Fibroblast of the aortic adventitia (primary cell): ENCODE measurements around the gene IRF7. TPM values are rescaled to one million over a fixed set of nuclear protein-coding genes. Genes with fewer than 3 reads are reported as not detected.
A peak's percentile ranks its signal among the peaks of the same experiment; 100 is the strongest.
"Not testable (repeated sequence)": the region's sequence is repeated elsewhere in the genome, so short reads cannot be mapped to it uniquely, and the experiment has no call there.

Experiments used
- DNase-seq: peaks from one replicate; pipeline ENCODE4 v3.0.0-alpha.2; 2010; ENCODE audit warnings: low read depth
- H3K4me3 ChIP-seq: 2 replicates; pipeline ENCODE4 v1.5.1; 2011; ENCODE audit warnings: low read depth, mild to moderate bottlenecking, control low read depth, low read length, moderate library complexity
- total RNA-seq: library from RNA; depleted of rRNA; stranded (reverse); fragments of >200 nt; gene quantifications from 2 replicates; pipeline ENCODE4 v1.2.3, GENCODE V29; 2012; ENCODE audit warnings: low replicate concordance
- TF ChIP-seq, protein P1 (sequence below): IDR thresholded peaks from 2 replicates; pipeline ENCODE4 v1.5.1; 2011; ENCODE audit warnings: mild to moderate bottlenecking, low read length, control low read depth, inconsistent platforms; ENCODE audit not compliant: insufficient read depth

Gene IRF7
- total RNA-seq, 1 donor: 6.8 TPM

DNA sequence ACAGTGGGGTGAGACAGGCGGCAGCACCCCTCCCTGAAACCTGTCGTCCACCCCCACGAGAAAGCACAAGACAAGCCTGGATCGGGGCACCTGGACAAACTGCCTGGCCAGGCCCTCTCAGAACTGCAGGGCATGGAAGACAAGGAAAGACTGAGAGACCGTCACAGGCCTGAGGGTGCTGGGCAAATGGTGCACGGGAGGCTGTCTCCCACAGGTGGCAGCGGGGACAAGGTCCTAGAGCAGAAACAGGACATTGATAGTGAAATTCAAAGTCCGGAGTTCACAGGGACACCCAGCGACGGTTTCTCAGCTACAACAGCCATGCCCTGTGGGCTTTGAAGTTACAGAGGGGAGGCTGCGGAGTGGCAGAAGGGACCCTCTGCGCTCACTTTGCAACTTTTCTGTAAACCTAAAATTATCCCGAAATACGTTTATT is 42.0 kb upstream of the IRF7 start:
- TF ChIP-seq, protein P1, sequence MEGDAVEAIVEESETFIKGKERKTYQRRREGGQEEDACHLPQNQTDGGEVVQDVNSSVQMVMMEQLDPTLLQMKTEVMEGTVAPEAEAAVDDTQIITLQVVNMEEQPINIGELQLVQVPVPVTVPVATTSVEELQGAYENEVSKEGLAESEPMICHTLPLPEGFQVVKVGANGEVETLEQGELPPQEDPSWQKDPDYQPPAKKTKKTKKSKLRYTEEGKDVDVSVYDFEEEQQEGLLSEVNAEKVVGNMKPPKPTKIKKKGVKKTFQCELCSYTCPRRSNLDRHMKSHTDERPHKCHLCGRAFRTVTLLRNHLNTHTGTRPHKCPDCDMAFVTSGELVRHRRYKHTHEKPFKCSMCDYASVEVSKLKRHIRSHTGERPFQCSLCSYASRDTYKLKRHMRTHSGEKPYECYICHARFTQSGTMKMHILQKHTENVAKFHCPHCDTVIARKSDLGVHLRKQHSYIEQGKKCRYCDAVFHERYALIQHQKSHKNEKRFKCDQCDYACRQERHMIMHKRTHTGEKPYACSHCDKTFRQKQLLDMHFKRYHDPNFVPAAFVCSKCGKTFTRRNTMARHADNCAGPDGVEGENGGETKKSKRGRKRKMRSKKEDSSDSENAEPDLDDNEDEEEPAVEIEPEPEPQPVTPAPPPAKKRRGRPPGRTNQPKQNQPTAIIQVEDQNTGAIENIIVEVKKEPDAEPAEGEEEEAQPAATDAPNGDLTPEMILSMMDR: no peak
- no peak overlapping the region for H3K4me3 ChIP-seq
- DNase-seq: no peak

GRCh38 chr11:656866-657265 is 41.1 kb upstream of the IRF7 start:
- DNase-seq: no peak
- H3K4me3 ChIP-seq: no peak overlapping the region
- TF ChIP-seq, protein P1: no peak

- DNase-seq: no peak
- TF ChIP-seq, protein P1: no peak
- H3K4me3 ChIP-seq: no peak overlapping the region
Measured at GRCh38 chr11:656426-656825, 40.7 kb upstream of the IRF7 start.

DNA sequence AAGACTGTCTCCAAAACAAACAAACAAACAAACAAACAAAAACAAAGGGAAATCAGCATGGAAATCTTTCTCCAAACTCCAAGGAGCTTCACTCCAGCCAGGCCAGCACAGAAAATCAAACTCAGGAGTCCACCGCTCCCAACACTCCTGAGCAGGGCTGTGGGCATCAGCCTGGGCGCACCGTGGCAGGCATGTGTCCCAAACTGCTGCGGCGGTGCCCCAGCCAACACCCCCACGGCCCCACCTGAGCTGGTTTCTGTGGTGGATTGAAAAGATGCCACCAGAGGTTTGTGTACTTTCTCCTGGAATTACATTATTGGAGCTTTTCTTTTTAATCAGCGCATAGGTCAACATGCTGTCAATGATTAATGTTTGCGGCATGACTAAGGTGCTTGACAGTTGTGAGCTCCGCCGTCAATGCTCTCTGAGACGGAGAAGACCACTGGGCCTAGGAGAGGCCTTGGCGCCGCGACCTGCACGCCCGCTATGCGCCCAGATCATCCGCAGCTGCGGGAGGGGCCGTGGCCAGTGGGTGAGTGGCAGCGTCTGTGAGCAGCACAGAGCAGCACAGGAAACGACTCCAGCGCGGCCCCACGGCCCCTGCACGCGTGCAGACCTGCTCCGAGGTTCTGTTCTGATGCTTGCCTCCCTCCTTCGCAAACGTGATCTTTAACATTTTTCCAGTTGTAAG is 39.4 kb upstream of the IRF7 start:
- DNase-seq: no peak
- no peak overlapping the region for H3K4me3 ChIP-seq
- TF ChIP-seq, protein P1: no peak

DNA sequence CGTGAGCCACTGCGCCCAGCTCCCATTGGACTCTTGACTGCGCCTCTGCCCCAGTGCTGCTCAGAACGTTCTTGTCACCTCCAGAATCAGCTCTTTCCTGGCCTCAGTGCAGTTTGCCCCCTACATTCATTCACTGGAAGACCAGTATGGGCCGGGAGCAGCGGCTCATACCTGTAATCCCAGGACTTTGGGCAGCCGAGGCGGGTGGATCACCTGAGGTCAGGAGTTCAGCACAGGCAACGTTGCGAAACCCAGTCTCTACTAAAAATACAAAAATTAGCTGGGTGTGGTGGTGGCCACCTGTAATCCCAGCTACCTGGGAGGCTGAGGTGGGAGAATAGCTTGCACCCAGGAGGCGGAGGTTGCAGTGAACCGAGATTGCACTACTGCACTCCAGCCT is 38.7 kb upstream of the IRF7 start:
- not testable (repeated sequence) for DNase-seq, H3K4me3 ChIP-seq

DNA sequence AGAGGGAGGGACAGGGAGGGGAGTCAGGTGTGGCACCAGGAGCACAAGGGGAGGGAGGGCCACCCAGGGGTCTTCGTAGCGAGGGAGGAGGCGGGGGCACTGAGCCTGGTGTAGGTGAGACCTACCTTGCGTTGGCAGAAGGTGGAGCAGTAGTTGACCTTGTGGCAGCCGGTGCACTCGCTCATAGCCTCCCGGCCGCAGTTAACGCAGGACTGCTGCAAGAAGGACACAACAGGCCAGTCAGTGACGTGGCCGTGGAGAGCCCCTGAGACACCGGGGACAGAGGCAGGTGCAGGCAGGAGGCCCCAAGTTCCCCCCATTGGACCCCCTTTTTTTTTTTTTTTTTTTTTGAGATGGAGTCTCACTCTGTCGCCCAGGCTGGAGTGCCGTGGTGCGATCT is 38.1 kb upstream of the IRF7 start:
- no peak overlapping the region for H3K4me3 ChIP-seq
- no peak for DNase-seq
- TF ChIP-seq, protein P1: no peak

GRCh38 chr11:653136-653535 is 37.4 kb upstream of the IRF7 start:
- DNase-seq, H3K4me3 ChIP-seq: not testable (repeated sequence)

- H3K4me3 ChIP-seq: no peak overlapping the region
- DNase-seq: peak; percentile 20
- TF ChIP-seq, protein P1: no peak
Measured at GRCh38 chr11:650482-650881, 34.7 kb upstream of the IRF7 start.

- DNase-seq, H3K4me3 ChIP-seq: not testable (repeated sequence)
Measured at GRCh38 chr11:647672-648158, 32.0 kb upstream of the IRF7 start.
